Activated CD4-positive, CD25-positive, alpha-beta regulatory T cell treated with anti-CD3 and anti-CD28 coated beads, Interleukin-2, amount 50 U/mL, for 24 hours (primary cell): Measurements from ENCODE around the gene PFDN6.

Experiments
- ATAC-seq, 2 donors: fragments of 150-1000 bp; cut with Tn5 transposase; one replicate each; pipeline ENCODE4 v1.10.0; 2021; ENCODE audit warnings: mild to moderate bottlenecking in 1 of 2, moderate library complexity in 1 of 2

The PFDN6 gene

GRCh38 chr6:33295621-33296369, 6.4 kb downstream of the PFDN6 start:
- no peak for ATAC-seq

GRCh38 chr6:33296797-33297405, 7.5 kb downstream of the PFDN6 start:
- no peak for ATAC-seq

- no peak for ATAC-seq
These were observed 8.1 kb downstream of the PFDN6 start for GRCh38 chr6:33297406-33297955.

- peak; percentile 23 to 34 for ATAC-seq
These were observed 8.8 kb downstream of the PFDN6 start for GRCh38 chr6:33297956-33298772.

GRCh38 chr6:33298773-33299236, 9.4 kb downstream of the PFDN6 start, which contains the start of gene RGL2:
RGL2 (minus strand) TSS chr6:33298942; CDS start chr6:33298610, 332 bp downstream.
- ATAC-seq: peak; percentile 28 to 44

GRCh38 chr6:33299237-33299944, 10.0 kb downstream of the PFDN6 start:
- peak; percentile 85 for ATAC-seq

GRCh38 chr6:33301877-33302276, 12.5 kb downstream of the PFDN6 start:
- no peak for ATAC-seq

GRCh38 chr6:33304216-33304615, 14.8 kb downstream of the PFDN6 start:
- no peak for ATAC-seq

- ATAC-seq: no peak
These were observed 15.7 kb downstream of the PFDN6 start for GRCh38 chr6:33305052-33305451.

GRCh38 chr6:33306356-33306755, 17.0 kb downstream of the PFDN6 start:
- no peak for ATAC-seq

GRCh38 chr6:33312361-33313104, 23.1 kb downstream of the PFDN6 start:
- ATAC-seq: peak; percentile 37 to 44

GRCh38 chr6:33313105-33313708, 23.8 kb downstream of the PFDN6 start:
- peak in 1 of 2 donors; percentile 6 for ATAC-seq

GRCh38 chr6:33313709-33314514, 24.5 kb downstream of the PFDN6 start, which contains the start of gene TAPBP:
TAPBP (minus strand) TSS chr6:33314078; CDS start chr6:33314041, 37 bp downstream.
- peak; percentile 55 to 61 for ATAC-seq

GRCh38 chr6:33314515-33314942, 25.1 kb downstream of the PFDN6 start:
- ATAC-seq: peak; percentile 29 to 37

GRCh38 chr6:33314943-33315792, 25.8 kb downstream of the PFDN6 start:
- ATAC-seq: no peak

GRCh38 chr6:33315793-33316602, 26.6 kb downstream of the PFDN6 start:
- ATAC-seq: no peak

GRCh38 chr6:33316603-33317418, 27.4 kb downstream of the PFDN6 start:
- ATAC-seq: no peak

GRCh38 chr6:33317419-33317668, 27.9 kb downstream of the PFDN6 start:
- no peak for ATAC-seq
